Stimulated activated CD8-positive, alpha-beta memory T cell treated with anti-CD3 and anti-CD28 coated beads, Interleukin-15, amount 100 ng/mL, for 24 hours (primary cell): ENCODE results near the gene KIAA2012.
"Not testable (repeated sequence)": the region's sequence is repeated elsewhere in the genome, so short reads cannot be mapped to it uniquely, and the experiment has no call there.

Source experiments
- DNase-seq: peaks from one replicate; pipeline ENCODE4 v3.0.0-alpha.2; 2020; ENCODE audit warnings: low read depth

Gene KIAA2012

DNA sequence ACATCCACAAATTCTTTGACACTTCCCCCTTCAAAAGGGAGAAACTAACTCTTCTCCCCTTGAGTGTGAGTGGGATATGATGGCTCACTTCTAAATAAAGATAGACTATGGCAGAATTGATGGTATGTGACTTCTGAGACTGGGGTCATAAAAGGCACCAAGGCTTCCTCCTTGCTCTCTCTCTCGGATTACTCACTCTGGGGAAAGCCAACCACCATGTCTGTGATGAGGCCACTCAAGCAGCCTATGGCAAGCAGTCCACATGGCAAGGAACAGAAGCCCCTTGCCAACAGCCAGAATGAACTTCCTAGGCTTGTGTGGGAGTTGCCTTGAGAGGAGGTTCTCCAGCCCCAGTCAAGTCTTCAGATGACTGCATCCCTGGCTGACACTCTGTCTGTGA, 43.6 kb downstream of the KIAA2012 start:
- DNase-seq: no peak

DNA sequence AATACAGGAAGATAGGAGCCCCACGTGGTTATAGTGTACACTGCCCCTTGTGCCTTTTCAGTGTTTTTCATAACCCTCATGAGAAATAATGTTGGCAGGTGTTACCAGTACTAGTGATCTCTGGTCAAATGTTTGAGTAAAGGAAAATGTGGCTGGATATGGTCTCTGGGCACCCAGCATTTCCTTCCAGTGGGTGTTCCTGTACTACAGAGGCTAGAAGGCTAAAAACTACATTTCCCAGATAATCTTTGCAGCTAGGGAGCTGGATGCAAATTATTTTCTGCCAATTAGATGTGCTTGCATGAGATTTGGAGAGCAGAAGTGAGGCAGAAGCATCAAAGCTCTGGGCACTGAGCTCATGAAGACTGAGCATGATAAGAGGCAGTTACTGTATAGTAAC, 45.1 kb downstream of the KIAA2012 start:
- no peak for DNase-seq

DNA sequence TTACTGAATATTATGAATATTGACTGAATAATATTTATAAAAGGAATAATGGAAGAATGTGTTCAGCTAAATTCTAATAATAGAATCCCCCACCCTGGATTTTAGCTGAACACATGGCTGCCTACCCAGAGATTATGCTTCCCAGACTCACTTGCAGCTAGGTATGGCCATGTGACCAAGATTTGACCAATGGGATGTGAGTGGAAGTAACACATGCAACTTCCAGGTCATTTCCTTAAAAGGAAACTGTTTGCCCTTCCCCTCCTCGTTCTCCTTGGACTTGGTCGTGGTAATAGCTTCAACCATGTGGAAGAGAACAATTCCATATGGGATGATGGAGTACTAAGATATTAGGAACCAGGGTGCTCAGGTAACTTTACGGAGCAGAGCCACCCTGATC, 47.8 kb downstream of the KIAA2012 start:
- no peak for DNase-seq

DNA sequence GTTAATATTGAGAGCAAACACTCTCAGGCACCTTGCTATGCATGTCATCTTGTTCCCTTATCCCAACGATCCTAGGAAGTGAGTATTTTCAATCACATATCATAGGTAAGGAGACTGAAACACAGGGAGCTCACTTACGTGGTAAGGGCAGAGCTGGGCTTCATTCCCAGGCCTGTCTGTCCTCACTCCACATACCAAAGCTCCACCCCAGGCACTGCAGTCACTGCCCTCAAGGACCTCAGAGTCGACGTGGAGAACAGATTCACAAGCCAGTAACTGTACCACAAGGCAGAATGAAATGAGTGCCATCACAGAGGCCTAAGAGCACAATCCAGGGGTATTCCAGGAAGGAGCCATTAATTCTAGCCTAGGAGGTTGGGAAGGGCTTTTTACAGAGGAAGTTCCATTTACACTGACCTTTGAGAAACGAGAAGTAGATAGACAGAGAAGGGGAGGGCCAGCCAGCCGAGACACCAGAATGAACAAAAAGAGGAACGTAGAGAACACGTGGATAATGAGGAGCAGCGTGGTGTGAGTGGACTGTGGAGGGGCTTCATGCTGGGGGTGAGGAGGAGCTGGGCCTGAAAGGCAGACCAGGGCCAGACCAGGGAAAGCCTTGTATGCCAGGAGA, 48.6 kb downstream of the KIAA2012 start:
- DNase-seq: no peak

DNA sequence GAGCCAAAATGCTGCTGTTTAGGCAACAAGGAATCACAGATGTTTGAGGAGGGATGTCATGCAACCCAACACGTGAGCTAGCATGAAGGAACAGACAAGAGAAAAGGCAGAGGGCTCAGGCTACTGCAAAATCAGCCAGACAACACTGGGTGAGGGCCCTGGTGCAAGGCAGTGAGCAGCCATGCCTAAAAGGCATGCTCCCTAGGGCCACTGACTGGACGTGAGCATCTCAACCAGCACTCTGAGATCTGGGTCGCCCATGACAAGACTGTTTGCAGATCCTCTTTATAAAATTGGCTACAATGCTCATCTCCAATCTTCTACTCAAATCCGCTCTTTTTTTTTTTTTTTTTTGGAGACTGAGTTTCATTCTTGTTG, 49.1 kb downstream of the KIAA2012 start:
- DNase-seq: no peak

DNA sequence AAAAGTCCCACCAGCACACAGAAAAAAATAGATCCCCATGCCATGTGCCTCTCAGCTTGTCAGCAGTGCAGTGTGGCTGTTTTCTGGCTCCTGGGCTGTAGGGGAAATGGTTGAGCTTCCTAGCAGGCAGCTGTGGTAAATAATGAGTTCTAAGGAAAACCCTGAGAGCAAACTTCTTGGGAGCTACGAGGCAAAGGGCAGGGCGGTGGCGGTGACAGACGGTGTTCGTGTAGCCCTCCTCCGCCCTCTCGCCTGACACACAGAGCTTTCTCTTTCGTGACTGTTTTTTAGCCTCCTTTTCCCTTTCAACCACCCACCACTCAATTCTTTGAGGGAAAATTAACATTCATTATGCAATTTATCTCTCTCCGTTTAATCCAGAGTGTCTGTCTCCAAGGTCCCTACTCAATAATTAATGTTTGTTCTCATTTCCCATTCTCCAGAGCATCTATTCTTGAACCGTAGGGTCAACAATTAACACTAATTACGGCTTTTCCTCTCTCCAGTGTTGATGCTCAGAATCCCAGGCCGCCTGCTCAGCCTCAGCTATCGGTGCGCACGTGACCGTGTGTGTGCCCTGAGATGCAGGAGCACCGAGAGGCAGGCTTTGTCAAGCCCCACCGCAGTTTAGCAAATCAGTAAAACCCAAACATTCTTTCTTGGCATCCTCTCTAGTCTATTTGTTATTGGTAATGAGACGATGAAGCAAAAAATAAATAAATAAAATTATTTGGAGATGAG, 50.1 kb downstream of the KIAA2012 start:
- no peak for DNase-seq

DNA sequence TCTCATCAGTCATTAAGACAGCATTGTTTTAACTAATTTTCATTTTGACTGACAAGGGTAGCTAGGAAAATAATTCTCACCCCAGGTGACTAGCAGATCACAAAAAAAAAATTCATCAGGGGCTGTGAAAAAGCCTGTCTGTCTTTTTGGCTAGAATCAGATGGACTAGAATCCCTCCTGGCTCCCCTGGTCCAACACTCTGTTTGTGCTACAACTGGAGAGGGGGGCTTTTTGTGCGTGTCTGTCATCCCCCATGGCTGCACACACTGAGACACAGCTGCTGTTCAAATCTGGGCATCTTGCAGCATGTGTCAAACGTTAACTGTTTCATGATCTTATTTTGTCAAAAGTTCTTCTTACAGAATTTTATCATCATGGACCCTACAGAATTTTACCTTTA, 51.2 kb downstream of the KIAA2012 start:
- no peak for DNase-seq

DNA sequence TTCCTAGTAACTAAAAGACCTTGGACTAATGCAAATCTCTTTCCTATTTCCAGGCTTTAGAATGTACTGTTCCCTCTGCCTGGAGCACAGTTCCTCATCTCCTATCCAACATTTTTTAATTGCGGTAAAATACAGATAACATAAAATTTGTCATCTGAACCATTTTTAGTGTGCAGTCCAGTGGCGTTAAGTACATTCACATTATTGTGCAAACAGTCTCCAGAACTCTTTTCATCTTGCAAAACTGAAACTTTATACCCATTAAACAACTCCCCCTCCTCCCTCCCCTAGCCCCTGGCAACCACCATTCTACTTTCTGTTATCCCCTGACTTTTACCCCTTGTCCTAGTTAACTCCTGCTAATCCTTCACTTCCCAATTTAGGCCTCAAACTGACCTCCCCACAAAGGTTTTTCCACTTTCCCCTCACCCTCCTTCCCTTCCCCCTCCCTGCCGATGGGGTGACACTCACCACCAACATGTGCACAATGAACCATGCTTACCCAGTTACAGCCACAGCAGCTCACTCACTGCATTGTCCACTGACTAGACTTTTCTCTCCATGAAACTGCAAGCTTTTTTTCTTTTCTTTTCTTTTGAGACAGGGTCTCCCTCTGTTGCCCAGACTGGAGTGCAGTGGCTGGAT, 54.8 kb downstream of the KIAA2012 start:
- DNase-seq: no peak

DNA sequence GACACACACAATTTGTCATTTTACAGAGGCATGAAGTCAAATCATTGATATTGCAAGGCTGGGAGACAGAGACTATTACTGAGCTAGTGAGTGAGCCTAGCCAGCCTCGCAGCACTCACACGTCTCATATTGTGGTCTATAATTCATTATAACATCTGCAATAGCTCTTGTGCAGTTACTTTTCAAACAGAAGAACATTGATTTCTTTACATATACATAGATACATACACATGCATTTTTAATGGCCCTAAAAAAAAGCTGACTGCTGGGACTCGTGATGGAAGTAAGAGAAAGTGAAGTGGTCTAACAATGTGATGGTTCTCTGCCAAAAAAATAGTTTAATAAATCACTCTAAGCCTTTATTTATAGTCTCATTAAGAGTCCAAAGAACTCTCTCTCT, 56.8 kb downstream of the KIAA2012 start:
- DNase-seq: no peak

DNA sequence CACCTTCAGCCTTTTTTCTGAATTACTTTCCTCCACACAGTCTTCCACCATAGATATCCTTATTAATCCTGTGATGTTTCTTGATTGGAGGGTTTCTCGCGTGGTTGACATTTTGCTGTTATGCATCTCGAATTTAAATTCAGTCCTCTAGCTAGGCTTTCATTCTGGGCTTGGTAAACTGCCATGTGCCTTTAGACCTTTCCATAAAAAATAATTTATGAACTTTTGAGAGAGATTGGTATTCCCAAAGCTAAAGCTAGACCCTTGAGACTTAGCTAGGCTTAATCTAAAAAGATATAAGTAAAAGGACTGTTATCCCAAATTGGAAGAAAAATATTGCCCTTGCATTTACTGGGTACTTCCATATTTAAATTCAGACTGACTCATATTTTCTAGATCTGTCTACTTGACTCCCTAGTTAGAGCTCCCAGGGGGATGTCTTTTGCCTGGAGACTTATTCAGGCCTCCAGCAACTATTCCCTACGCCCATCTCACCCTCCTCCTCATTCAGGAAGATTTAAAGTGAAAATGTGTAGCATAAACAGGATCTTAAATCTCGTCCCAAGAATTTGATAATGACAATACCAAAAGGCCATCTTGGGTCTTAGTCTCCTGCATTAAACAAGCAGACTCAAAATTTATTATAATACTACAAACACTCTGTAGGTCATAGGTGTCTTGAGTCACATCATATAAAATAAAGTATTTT, 60.3 kb downstream of the KIAA2012 start:
- no peak for DNase-seq

DNA sequence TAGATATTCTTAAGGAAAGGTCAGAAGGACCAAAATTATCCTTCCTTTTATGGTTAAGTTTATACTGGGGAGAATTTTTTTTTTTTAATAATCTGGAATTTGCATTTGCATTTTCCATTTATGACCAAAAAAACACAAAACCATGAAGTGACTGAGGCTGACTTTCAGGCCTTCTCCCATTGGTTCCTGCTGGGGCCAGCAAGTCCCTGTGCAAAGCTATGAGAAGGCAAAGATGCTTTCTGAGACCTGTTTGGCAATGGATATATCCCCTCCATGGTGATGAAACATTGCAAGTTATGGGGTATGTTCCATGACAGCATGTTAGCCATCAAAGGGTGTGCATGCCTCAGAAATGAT, 60.8 kb downstream of the KIAA2012 start:
- no peak for DNase-seq

DNA sequence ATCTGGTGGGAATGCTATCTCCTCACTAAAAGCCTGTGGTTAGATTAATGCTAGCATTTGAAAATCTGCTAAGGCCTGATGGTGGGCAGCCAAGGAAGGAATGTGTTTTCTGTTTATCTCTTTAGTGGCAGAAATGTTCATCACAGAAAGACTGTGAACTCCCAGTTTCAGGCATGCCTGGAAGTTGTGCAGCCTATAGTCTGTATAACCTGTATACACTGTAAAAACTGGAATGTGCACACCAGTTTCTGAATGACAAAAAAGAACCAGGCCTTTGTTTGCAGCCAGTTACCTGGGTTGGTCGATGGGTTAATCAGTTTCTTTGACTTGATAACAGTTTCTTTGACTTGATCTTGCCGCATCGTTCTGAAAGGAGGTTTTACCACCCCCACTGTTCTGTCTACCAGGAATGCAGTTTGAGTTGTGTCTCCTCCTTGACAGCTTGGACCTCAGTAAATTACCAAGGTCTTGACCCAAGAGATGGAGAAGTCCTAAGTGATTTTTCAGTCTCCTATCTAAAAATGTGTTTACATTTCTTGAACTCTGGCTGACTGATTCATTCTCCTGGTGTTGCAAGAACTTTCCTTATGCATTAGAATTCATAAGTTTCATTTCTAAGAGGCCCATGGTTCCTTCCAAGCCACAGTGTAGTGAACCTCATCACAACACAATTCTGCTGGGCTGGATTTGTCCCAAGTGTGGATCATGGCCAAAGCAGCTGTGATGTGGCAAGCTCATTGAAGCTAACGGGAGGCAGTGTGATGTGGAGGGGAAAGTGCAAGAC, 62.2 kb downstream of the KIAA2012 start:
- DNase-seq: no peak

DNA sequence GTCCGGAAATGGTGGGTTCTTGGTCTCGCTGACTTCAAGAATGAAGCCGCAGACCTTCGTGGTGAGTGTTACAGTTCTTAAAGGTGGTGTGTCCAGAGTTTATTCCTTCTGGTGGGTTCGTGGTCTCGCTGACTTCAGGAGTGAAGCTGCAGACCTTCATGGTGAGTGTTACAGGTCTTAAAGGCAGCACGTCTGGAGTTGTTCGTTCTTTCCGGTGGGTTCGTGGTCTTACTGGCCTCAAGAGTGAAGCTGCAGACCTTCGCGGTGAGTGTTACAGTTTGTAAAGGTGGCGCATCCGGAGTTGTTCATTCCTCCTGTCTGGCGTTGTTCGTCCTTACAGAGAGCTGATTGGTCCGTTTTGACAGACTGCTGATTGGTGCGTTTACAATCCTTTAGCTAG, 63.0 kb downstream of the KIAA2012 start:
- DNase-seq: not testable (repeated sequence)

DNA sequence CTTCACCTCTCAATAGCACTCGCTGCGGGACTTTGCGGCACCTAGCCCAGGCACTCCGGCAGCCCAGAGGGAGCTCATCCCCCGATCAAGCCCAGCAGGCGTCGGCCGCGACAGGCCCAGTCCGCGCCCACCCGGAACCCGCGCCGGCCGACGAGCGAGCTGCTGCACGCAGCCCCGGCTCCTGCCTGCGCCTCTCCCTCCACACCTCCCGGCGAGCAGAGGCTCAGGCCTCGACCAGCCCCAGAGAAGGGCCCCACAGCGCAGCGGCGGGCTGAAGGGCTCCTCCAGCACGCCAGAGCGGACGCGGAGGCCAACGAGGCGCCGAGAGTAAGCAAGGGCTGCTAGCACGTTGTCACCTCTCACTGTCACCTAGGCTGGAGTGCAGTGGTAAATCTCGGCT, 63.5 kb downstream of the KIAA2012 start:
- DNase-seq: no peak

DNA sequence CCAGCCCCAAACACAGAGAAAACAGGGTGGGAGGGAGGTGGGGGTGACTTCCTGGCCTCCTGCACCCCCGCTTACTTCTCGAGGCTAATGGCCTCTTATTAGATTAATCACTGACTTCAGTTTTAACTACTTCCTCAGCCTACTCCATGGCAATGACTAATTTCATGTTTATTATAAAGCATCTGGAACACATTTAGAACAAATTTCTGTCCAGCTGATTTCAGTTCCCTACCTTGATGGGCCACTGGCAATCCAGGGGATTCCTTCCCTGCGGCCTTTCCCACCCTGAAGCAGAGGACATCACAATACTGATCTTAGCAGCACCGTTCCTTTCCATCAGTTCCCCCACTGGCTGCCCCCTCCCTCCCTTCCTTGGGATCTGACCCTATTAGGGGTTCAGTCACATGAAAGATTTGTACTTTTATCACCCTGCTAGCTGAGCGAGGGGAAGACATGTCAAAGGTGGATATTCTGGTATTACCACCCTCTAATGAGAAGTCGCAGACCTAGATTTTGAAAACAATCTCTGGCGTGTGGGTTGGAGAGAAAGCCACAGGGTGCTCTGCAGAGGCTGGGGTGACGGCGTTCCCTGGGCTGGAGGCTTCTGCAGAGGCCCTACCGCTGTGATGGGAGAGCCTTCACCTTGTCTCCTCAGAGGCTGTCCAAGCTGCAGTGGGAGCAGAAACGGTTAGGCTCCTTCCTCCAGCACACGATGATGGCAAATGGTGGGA, 67.6 kb downstream of the KIAA2012 start:
- no peak for DNase-seq

DNA sequence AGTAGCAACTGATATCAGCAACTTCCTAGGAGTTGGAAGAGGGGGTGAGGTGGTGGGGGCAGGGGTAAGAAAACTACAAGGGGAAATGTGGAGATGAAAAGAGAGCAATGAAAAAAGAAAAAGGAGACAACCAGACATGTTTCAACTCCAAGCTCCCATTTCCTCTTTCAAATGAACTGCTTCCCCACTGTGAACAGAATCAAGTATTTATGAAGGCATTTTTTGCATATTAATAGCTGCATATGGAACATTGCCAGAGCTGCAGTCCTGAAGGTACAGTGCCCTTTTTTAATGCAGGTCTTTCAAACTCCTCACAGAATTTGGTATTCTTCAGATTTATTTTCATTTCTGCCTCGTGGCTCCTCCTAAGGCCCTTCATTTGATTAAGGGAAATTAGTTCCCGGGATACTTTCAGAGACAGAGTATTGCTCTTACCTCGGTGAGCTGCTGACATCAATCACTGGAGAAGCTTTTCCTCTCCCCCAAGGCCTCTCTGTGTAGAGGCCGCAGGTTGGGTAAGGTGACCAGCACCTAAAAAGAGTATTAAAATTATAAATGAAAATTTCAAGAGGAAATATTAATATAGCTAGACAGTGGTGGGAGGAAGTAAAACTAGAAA, 68.4 kb downstream of the KIAA2012 start:
- no peak for DNase-seq

DNA sequence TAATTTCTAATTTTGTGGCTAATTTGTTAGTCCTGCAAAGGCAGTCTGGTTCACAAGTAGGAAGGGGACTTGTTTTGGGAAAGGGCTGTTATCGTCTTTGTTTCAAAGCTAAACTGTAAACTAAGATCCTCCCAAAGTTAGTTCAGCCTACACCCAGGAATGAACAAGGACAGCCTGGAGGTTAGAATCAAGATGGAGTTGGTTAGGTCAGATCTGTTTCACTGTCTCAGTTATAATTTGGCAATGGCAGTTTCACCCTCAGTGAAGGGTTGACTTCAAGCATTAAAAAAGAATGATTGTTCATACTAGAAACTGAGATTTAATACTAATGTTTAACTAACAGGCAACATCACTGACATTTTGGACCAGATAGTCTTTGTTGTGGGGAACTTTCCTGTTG, 69.5 kb downstream of the KIAA2012 start:
- no peak for DNase-seq

DNA sequence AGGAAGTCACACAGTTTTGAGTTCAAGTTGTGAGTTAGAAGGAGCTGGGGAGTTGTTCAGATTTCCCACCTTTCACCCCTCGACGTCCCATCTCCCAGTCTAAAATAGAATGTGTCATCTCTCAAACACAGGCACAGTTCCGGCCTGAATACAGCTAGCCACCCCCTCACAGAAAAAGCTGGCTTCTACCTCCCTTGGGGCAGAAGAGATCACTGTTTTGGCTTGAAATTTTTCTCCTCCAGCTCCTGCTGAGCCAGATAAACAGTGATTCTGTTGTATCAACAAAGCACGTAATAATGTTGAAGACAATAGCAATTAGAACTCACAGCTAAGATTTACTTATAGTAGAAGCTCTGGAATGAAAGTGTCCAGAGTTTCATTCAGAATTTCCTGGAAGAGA, 74.7 kb downstream of the KIAA2012 start:
- DNase-seq: no peak

DNA sequence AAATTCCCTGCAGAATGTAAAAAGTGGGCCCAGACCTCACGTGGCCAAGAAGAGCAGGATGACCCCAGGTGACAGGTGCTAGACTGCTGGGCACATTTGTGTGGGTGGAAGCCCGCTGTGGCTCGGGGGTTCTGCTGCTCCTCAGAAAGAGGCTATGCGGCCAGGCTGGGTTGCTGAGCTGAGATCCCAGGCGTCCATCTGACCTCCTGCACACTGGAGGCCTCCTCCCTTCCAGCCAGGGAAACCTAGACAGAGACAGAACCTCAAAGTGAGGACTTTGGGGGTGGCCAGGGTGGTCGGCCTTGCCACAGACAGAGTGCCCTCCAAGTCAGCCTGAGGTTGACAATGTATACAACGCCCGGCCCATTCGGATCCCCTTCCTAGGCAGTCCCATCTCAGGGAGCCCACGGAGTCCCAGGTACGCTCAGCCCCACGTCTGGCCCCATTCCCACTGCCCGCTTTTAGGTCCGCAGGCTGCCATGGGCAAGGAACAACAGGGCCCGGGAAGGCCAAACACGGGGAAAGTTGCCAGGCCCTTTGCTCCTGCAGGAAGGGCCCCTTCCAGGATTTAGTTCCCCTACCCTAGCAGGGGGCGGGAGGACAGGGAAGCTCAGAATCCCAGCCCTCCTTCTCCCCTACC, 75.6 kb downstream of the KIAA2012 start:
- DNase-seq: no peak

DNA sequence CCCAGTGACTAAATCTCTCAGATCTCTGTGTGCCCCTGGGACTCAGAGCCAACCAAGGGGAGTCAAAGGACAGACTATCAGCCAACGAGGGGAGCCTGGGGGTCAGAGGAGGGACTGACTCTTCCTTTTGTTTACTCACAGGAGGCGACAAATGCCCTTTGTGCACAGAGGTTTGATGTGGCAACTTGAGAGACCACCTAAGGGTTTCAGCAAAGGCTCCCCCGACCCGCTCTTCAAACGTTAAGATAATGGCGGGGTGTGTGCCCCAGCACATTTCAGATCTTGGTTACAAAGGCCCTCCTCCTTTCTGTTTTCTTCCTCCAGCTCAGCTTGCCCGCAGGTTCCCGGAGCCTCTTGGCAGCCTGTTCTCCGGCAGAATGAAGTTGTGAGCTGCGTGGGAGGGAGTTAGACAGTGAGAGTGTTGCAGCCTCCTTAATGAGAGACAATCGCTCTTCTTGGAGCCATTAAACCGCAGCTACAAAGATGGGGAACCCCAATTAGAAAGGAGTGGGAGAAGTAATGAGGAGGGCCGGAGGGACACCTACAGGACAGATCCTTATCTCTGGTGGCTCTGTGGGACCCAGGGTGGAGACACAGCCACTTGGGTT, 76.2 kb downstream of the KIAA2012 start:
- DNase-seq: no peak
